HepG2 (cell line): Measurements from ENCODE around the gene FLYWCH1. TPM values are rescaled to one million over a fixed set of nuclear protein-coding genes. Genes with fewer than 3 reads are reported as not detected.

ENCODE experiments used
- ASH2L ChIP-seq: fragments of 300-600, 200-600 bp; sonication (generic); IDR thresholded peaks from 2 replicates; pipeline ENCODE4 v1.7.0; 2017; ENCODE audit warnings: low read depth, mild to moderate bottlenecking, moderate library complexity, mixed read lengths, low read length; ENCODE audit not compliant: insufficient read length
- ATF7-NPFF ChIP-seq: sonication (generic); formaldehyde crosslinking; IDR thresholded peaks from 2 replicates; pipeline ENCODE4 v1.8.1; 2023; ENCODE audit warnings: mild to moderate bottlenecking, low read depth, missing genetic modification reagents, moderate library complexity
- DNMT3B ChIP-seq: conservative IDR thresholded peaks from 2 replicates; pipeline ENCODE4 v1.6.1; 2016; ENCODE audit warnings: missing biosample characterization, control low read depth
- FOXK2 ChIP-seq: fragments of 450-650 bp; IDR thresholded peaks from 2 replicates; pipeline ENCODE4 v1.6.1; 2016
- GLMP ChIP-seq: sonication (generic); formaldehyde crosslinking; IDR thresholded peaks from 2 replicates; pipeline ENCODE4 v1.9.0; 2021; ENCODE audit warnings: missing genetic modification reagents, mild to moderate bottlenecking, borderline replicate concordance
- GTF3A ChIP-seq: sonication (generic); formaldehyde crosslinking; conservative IDR thresholded peaks from 2 replicates; pipeline ENCODE4 v1.4.0; 2020; ENCODE audit warnings: mild to moderate bottlenecking, missing genetic modification reagents
- HNRNPK ChIP-seq: fragments of 200-400 bp; formaldehyde crosslinking; IDR thresholded peaks from 2 replicates; pipeline ENCODE4 v1.6.1; 2018; ENCODE audit warnings: low read length, low read depth, moderate library complexity, mild to moderate bottlenecking; ENCODE audit not compliant: poor library complexity, severe bottlenecking
- HOXD1 ChIP-seq: sonication (generic); formaldehyde crosslinking; IDR thresholded peaks from 2 replicates; pipeline ENCODE4 v1.5.0; 2020; ENCODE audit warnings: missing genetic modification reagents
- KDM5A ChIP-seq: fragments of 200-600 bp; sonication (generic); IDR thresholded peaks from 2 replicates; pipeline ENCODE4 v1.7.0; 2018; ENCODE audit warnings: antibody characterized with exemption, mild to moderate bottlenecking, low read length, borderline replicate concordance
- MAFG ChIP-seq: sonication (generic); formaldehyde crosslinking; IDR thresholded peaks from 2 replicates; pipeline ENCODE4 v1.5.1; 2020; ENCODE audit warnings: mild to moderate bottlenecking, missing genetic modification reagents
- MIER2 ChIP-seq: IDR thresholded peaks from 2 replicates; pipeline ENCODE4 v1.6.1; 2016; ENCODE audit warnings: missing biosample characterization, missing genetic modification reagents
- PCBP1 ChIP-seq: fragments of 200-400 bp; formaldehyde crosslinking; IDR thresholded peaks from 2 replicates; pipeline ENCODE4 v1.6.1; 2017; ENCODE audit warnings: mild to moderate bottlenecking, low read depth, low read length, borderline replicate concordance
- RBM22 ChIP-seq: fragments of 200-400 bp; formaldehyde crosslinking; optimal IDR thresholded peaks from 2 replicates; pipeline ENCODE3; 2017; ENCODE audit warnings: mild to moderate bottlenecking, low read length, moderate library complexity
- TBL1XR1 ChIP-seq: fragments of 150-350 bp; IDR thresholded peaks from 2 replicates; pipeline ENCODE4 v1.6.1; 2014; ENCODE audit warnings: borderline replicate concordance, low read length; ENCODE audit not compliant: partially characterized antibody
- TMF1 ChIP-seq: sonication (generic); formaldehyde crosslinking; IDR thresholded peaks from 2 replicates; pipeline ENCODE4 v1.8.1; 2022; ENCODE audit warnings: low read depth, missing genetic modification reagents
- ZFP36 ChIP-seq: fragments of 150-350 bp; IDR thresholded peaks from 2 replicates; pipeline ENCODE4 v1.6.1; 2018; ENCODE audit warnings: borderline replicate concordance, low read length, low read depth; ENCODE audit not compliant: partially characterized antibody
- ZFP62 ChIP-seq: sonication (generic); formaldehyde crosslinking; IDR thresholded peaks from 2 replicates; pipeline ENCODE4 v1.4.0; 2020; ENCODE audit warnings: missing genetic modification reagents
- ZHX1 ChIP-seq: sonication (generic); formaldehyde crosslinking; IDR thresholded peaks from 2 replicates; pipeline ENCODE4 v1.8.1; 2022; ENCODE audit warnings: low read depth, mild to moderate bottlenecking, missing genetic modification reagents
- ZNF20 ChIP-seq: sonication (generic); formaldehyde crosslinking; IDR thresholded peaks from 2 replicates; pipeline ENCODE4 v1.4.0; 2020; ENCODE audit warnings: mild to moderate bottlenecking, moderate library complexity, missing genetic modification reagents
- ZNF207 ChIP-seq: fragments of 450-650 bp; IDR thresholded peaks from 2 replicates; pipeline ENCODE4 v1.6.1; 2016; ENCODE audit warnings: antibody characterized with exemption, borderline replicate concordance
- ZNF350 ChIP-seq: sonication (generic); formaldehyde crosslinking; IDR thresholded peaks from 2 replicates; pipeline ENCODE4 v1.4.0; 2020; ENCODE audit warnings: mild to moderate bottlenecking, low read depth, missing genetic modification reagents, borderline replicate concordance
- ZNF775 ChIP-seq: sonication (generic); formaldehyde crosslinking; IDR thresholded peaks from 2 replicates; pipeline ENCODE4 v1.4.0; 2020; ENCODE audit warnings: missing genetic modification reagents, mild to moderate bottlenecking, moderate library complexity, borderline replicate concordance
- polyA plus RNA-seq, 8 experiments: library from polyadenylated mRNA; depleted of rRNA in 3 of 8; stranded (reverse) in 7 of 8; unstranded in 1 of 8; fragments of >200 nt; fragmentation: Illumina TruSeq in 4 of 8; extraction: Trizol in 4 of 8; gene quantifications; 2 replicates each; pipeline versions ENCODE4 v1.2.1 to v1.2.3, GENCODE V29; 2011 to 2016; ENCODE audit warnings: low read depth in 4 of 8, missing spikeins in 1 of 8, mixed read lengths in 1 of 8; ENCODE audit not compliant: insufficient read depth in 1 of 8
- total RNA-seq, 5 experiments: library from RNA; depleted of rRNA; stranded (reverse); fragments of >200 nt; fragmentation: Illumina TruSeq; extraction: Trizol; gene quantifications; 2 replicates each; pipeline ENCODE4 v1.2.3, GENCODE V29; 2016; ENCODE audit warnings: low read depth in 1 of 5
- TF ChIP-seq, protein P1 (sequence below): sonication (generic); formaldehyde crosslinking; IDR thresholded peaks from 2 replicates; pipeline ENCODE4 v1.4.0; 2020; ENCODE audit warnings: missing genetic modification reagents, borderline replicate concordance

Gene FLYWCH1
- total and polyA plus RNA-seq, 2 of the 13 experiments (the other 11 are each of a cell fraction or from before 2014, with no cell fraction given) = 7.3 to 12.4 TPM

GRCh38 chr16:2983706-2984136 is 72.0 kb downstream of the FLYWCH1 start (continued):
- TF ChIP-seq, protein P1, sequence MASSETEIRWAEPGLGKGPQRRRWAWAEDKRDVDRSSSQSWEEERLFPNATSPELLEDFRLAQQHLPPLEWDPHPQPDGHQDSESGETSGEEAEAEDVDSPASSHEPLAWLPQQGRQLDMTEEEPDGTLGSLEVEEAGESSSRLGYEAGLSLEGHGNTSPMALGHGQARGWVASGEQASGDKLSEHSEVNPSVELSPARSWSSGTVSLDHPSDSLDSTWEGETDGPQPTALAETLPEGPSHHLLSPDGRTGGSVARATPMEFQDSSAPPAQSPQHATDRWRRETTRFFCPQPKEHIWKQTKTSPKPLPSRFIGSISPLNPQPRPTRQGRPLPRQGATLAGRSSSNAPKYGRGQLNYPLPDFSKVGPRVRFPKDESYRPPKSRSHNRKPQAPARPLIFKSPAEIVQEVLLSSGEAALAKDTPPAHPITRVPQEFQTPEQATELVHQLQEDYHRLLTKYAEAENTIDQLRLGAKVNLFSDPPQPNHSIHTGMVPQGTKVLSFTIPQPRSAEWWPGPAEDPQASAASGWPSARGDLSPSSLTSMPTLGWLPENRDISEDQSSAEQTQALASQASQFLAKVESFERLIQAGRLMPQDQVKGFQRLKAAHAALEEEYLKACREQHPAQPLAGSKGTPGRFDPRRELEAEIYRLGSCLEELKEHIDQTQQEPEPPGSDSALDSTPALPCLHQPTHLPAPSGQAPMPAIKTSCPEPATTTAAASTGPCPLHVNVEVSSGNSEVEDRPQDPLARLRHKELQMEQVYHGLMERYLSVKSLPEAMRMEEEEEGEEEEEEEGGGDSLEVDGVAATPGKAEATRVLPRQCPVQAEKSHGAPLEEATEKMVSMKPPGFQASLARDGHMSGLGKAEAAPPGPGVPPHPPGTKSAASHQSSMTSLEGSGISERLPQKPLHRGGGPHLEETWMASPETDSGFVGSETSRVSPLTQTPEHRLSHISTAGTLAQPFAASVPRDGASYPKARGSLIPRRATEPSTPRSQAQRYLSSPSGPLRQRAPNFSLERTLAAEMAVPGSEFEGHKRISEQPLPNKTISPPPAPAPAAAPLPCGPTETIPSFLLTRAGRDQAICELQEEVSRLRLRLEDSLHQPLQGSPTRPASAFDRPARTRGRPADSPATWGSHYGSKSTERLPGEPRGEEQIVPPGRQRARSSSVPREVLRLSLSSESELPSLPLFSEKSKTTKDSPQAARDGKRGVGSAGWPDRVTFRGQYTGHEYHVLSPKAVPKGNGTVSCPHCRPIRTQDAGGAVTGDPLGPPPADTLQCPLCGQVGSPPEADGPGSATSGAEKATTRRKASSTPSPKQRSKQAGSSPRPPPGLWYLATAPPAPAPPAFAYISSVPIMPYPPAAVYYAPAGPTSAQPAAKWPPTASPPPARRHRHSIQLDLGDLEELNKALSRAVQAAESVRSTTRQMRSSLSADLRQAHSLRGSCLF (CRISPR knock-in tag) = no peak
- TF ChIP-seq GTF3A (CRISPR knock-in tag) = no peak
- TF ChIP-seq RBM22 = no peak
- no peak for TF ChIP-seq KDM5A
- TF ChIP-seq ZNF775 = no peak
- TF ChIP-seq ZHX1 (CRISPR knock-in tag) = no peak
- TF ChIP-seq HNRNPK = no peak
- no peak for TF ChIP-seq ZNF207
- TF ChIP-seq HOXD1 (CRISPR knock-in tag) = no peak
- TF ChIP-seq ZNF350 (CRISPR knock-in tag) = no peak
- no peak for TF ChIP-seq ZFP36
- TF ChIP-seq MIER2 = 0 out of 2 replicates have a peak, but pooled peaks have one; percentile 28
- no peak for TF ChIP-seq PCBP1
- no peak for TF ChIP-seq GLMP (CRISPR knock-in tag)
- TF ChIP-seq ZFP62 = no peak
- no peak for TF ChIP-seq MAFG (CRISPR knock-in tag)
- TF ChIP-seq ATF7-NPFF (CRISPR knock-in tag) = no peak
- TF ChIP-seq TMF1 (CRISPR knock-in tag) = no peak
- no peak for TF ChIP-seq TBL1XR1
- TF ChIP-seq ASH2L = no peak
- TF ChIP-seq DNMT3B (CRISPR knock-in tag) = no peak
- TF ChIP-seq FOXK2 = no peak
- TF ChIP-seq ZNF20 = no peak
